ENCODE results near the gene MED13L. TPM values are rescaled to one million over a fixed set of nuclear protein-coding genes. Genes with fewer than 3 reads are reported as not detected.

The MED13L gene
- total and polyA plus RNA-seq, 2 donors (not counting 1 experiment from before 2014, with no cell fraction given), result 20.3 to 207 TPM

DNA sequence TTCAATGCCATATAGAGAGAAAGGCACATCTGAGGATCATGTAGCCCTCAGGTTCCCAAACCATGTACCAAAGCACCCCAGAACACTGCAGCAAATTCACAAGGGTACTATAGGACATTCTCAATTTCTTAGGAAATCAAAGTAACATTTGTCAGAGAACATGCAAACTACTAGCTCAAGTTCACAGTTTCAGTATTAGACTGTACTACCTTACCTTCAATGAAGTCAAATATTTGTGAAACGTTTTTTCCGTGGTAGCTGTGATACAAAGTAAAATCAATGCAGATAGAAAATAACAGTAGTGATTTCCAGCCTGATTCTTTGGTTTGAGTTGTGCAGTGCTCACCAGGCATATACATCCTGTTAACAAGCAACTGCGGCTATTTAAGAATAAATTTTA is 197.1 kb downstream of the MED13L start:
- no peak for ATAC-seq (ENCODE audit: low read depth)
- no peaks in the 10 kb centered on the region for H3K9me3 ChIP-seq (ENCODE audit: control extremely low read depth in 1 of 3, control insufficient read depth in 2 of 3, insufficient read depth in 1 of 3, low read length in 2 of 3)
- intact Hi-C loops (cut with micrococcal nuclease), result no loop called here
- H3K9me3 Mint-ChIP-seq (ENCODE audit: insufficient read depth), result no peaks in the 10 kb centered on the region
- DNase-seq, result no peak
- peaks cover 13% of the 10 kb centered on the region for H4K20me1 ChIP-seq (ENCODE audit: control insufficient read depth, insufficient read depth, low read length, poor library complexity, severe bottlenecking)
- no peak overlapping the region for H3K9ac ChIP-seq (ENCODE audit: low read length)
- peaks cover 59% of the 10 kb centered on the region for H3K79me2 ChIP-seq (ENCODE audit: control insufficient read depth, insufficient read depth, low read length)
- H2AFZ ChIP-seq (ENCODE audit: insufficient read depth, low read depth, low read length, poor library complexity, severe bottlenecking), result no peak overlapping the region
- no peaks in the 10 kb centered on the region for H3K4me1 ChIP-seq (ENCODE audit: control insufficient read depth in 2 of 2, insufficient read depth in 2 of 2, low read length in 2 of 2)
- TF ChIP-seq EZH2 (IDR thresholded peaks at IDR 0.05; ENCODE audit: borderline replicate concordance, insufficient read depth, low read depth, low read length, poor library complexity, severe bottlenecking) (no peak), CTCF (IDR thresholded peaks at IDR 0.05) (no peak)
- no peak overlapping the region for H3K4me2 ChIP-seq (replicated peaks; ENCODE audit: low read depth, low read length, poor library complexity, severe bottlenecking)
- peaks cover 12% of the 10 kb centered on the region for H3K4me1 Mint-ChIP-seq
- peaks cover 0 to 1% of the 10 kb centered on the region in 2 experiments for H3K36me3 ChIP-seq (replicated peaks in 1 of 2; ENCODE audit: control extremely low read depth in 1 of 2, control insufficient read depth in 1 of 2, extremely low read depth in 1 of 2, insufficient read depth in 2 of 2, low read length in 1 of 2)
- CTCF ChIA-PET, result interaction anchor here (1.1 to 1.5 kb wide), 2 partner anchors 23 to 43 kb away, joined by 3 to 5 read pairs; no protein-coding TSS in a partner anchor
- no peak overlapping the region for H3K27ac ChIP-seq (ENCODE audit: low read length in 2 of 2)
- no peaks in the 10 kb centered on the region for H3K27me3 Mint-ChIP-seq
- no peak overlapping the region for H3K27ac Mint-ChIP-seq
- no peak overlapping the region for H3K4me3 ChIP-seq (ENCODE audit: control extremely low read depth in 1 of 5, extremely low read depth in 1 of 5, insufficient read depth in 1 of 5, low read depth in 2 of 5, low read length in 4 of 5)
- no peaks in the 10 kb centered on the region for H3K27me3 ChIP-seq (replicated peaks in 1 of 4; ENCODE audit: control extremely low read depth in 1 of 4, control insufficient read depth in 3 of 4, insufficient read depth in 4 of 4, low read length in 3 of 4)
- WGBS (ENCODE audit: insufficient coverage), result no CpG with 5 or more reads among the region's 3 CpGs
- no peak overlapping the region for H3K4me3 Mint-ChIP-seq
- POLR2A ChIA-PET, result no interaction called here

GRCh38 chr12:116078396-116078795 is 199.1 kb downstream of the MED13L start:
- peaks cover 13% of the 10 kb centered on the region for H4K20me1 ChIP-seq (ENCODE audit: control insufficient read depth, insufficient read depth, low read length, poor library complexity, severe bottlenecking)
- POLR2A ChIA-PET, result interaction anchor here (0.6 kb wide), 1 partner anchor 673 kb away, joined by 3 read pairs; no protein-coding TSS in a partner anchor
- H3K79me2 ChIP-seq (ENCODE audit: control insufficient read depth, insufficient read depth, low read length), result peaks cover 60% of the 10 kb centered on the region
- H3K9me3 ChIP-seq (ENCODE audit: control extremely low read depth in 1 of 3, control insufficient read depth in 2 of 3, insufficient read depth in 1 of 3, low read length in 2 of 3), result no peaks in the 10 kb centered on the region
- H3K4me2 ChIP-seq (replicated peaks; ENCODE audit: low read depth, low read length, poor library complexity, severe bottlenecking), result no peak overlapping the region
- 83% methylated on average over 1 of the region's 1 CpG for WGBS (ENCODE audit: insufficient coverage)
- DNase-seq (no peak), ATAC-seq (ENCODE audit: low read depth) (no peak)
- no peaks in the 10 kb centered on the region for H3K4me1 ChIP-seq (ENCODE audit: control insufficient read depth in 2 of 2, insufficient read depth in 2 of 2, low read length in 2 of 2)
- no peaks in the 10 kb centered on the region for H3K27me3 ChIP-seq (replicated peaks in 1 of 4; ENCODE audit: control extremely low read depth in 1 of 4, control insufficient read depth in 3 of 4, insufficient read depth in 4 of 4, low read length in 3 of 4)
- TF ChIP-seq EZH2 (IDR thresholded peaks at IDR 0.05; ENCODE audit: borderline replicate concordance, insufficient read depth, low read depth, low read length, poor library complexity, severe bottlenecking), result no peak
- TF ChIP-seq CTCF (IDR thresholded peaks at IDR 0.05), result no peak
- H3K9me3 Mint-ChIP-seq (ENCODE audit: insufficient read depth), result no peaks in the 10 kb centered on the region
- no peaks in the 10 kb centered on the region for H3K36me3 ChIP-seq (replicated peaks in 1 of 2; ENCODE audit: control extremely low read depth in 1 of 2, control insufficient read depth in 1 of 2, extremely low read depth in 1 of 2, insufficient read depth in 2 of 2, low read length in 1 of 2)
- no peak overlapping the region for H3K9ac ChIP-seq (ENCODE audit: low read length)
- no peak overlapping the region for H3K27ac ChIP-seq (ENCODE audit: low read length in 2 of 2)
- peaks cover 19% of the 10 kb centered on the region for H3K4me1 Mint-ChIP-seq
- no peak overlapping the region for H2AFZ ChIP-seq (ENCODE audit: insufficient read depth, low read depth, low read length, poor library complexity, severe bottlenecking)
- H3K4me3 ChIP-seq (ENCODE audit: control extremely low read depth in 1 of 5, extremely low read depth in 1 of 5, insufficient read depth in 1 of 5, low read depth in 2 of 5, low read length in 4 of 5), result no peak overlapping the region
- H3K4me3 Mint-ChIP-seq, result no peak overlapping the region
- H3K27ac Mint-ChIP-seq, result no peak overlapping the region
- intact Hi-C loops (cut with micrococcal nuclease), result no loop called here
- CTCF ChIA-PET, result interaction anchor here (1.3 kb wide), 2 partner anchors 13 to 522 kb away, joined by 3 to 4 read pairs; no protein-coding TSS in a partner anchor
- H3K27me3 Mint-ChIP-seq, result no peaks in the 10 kb centered on the region

Measured in B cell (primary cell).